ENCODE data around the gene SPCS2. TPM values are rescaled to one million over a fixed set of nuclear protein-coding genes. Genes with fewer than 3 reads are reported as not detected.
A peak's percentile ranks its signal among the peaks of the same experiment; 100 is the strongest.
"Not testable (repeated sequence)": the region's sequence is repeated elsewhere in the genome, so short reads cannot be mapped to it uniquely, and the experiment has no call there.

The SPCS2 gene
- total RNA-seq, 4 donors from 2014 or later: 14.0 to 28.5 (median 18.3) TPM

DNA sequence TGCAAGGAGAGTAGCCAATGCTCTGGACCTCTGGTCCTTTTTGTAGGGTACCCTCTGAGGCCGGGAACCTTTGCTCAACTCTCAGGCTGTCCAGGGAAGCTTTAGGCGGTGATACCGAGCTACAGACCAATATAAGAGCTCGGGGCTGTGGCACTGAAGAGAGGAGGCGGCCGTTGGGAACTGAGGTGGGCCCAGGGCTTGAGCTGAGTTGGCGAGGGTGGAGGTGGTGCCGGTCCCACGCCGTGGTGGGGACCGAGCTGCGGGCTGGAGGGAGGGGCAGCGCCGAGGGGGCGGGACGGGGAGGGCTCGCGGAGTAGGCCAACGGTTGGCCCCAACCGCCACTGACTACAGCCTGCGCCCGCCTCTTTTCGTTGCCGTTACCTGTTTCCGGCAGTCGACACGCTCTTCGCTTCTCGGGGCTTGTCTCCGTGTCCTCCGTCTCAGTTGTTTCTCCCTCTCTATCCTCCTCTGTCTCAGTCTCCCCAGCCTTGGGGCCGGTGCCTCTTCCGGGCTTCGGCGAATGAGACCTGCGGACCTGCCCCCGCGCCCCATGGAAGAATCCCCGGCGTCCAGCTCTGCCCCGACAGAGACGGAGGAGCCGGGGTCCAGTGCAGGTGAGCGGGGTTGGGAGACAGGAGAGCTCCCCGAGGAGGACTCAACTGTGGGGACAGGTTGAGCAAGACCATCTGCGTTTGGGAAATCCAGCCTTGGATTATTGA is 39.6 kb downstream of the SPCS2 start, which contains the start of gene NEU3:
Gene NEU3 (plus strand): TSS at position 393 of the 719 bp plus-strand sequence. CDS start 128 bp downstream, at position 521.
- Histone ChIP-seq H3K4me1 (peaks cover 0 to 3% (median 0%) of the 10 kb centered on the region in 4 donors), H3K4me3 (peak within 1 kb of the TSS; percentile 58 to 75 (median 64)), H3K27ac (peak within 1 kb of the TSS; percentile 35 to 74 (median 64)), H3K36me3 (no peaks in the 10 kb centered on the region), H3K9me3 (no peaks in the 10 kb centered on the region), H3K27me3 (no peaks in the 10 kb centered on the region)
- TF ChIP-seq CTCF (IDR thresholded peaks at IDR 0.05) (no peak), POLR2A (IDR thresholded peaks at IDR 0.05) (no peak)
- DNase-seq: peak; percentile 86 to 94 (median 90)

- no peaks in the 10 kb centered on the region for H3K9me3 ChIP-seq
- DNase-seq: no peak
- peak overlapping the region; percentile 35 to 74 (median 64) for H3K27ac ChIP-seq
- TF ChIP-seq POLR2A (IDR thresholded peaks at IDR 0.05): no peak
- no peak for TF ChIP-seq CTCF (IDR thresholded peaks at IDR 0.05)
- H3K27me3 ChIP-seq: no peaks in the 10 kb centered on the region
- peaks cover 0 to 3% (median 0%) of the 10 kb centered on the region in 4 donors for H3K4me1 ChIP-seq
- peaks cover 0 to under 1% (median 0%) of the 10 kb centered on the region in 3 donors for H3K36me3 ChIP-seq
- H3K4me3 ChIP-seq: peak overlapping the region; percentile 58 to 75 (median 64)
Observed at GRCh38 chr11:74989260-74989638, 40.2 kb downstream of the SPCS2 start.

GRCh38 chr11:74990150-74990549 is 41.1 kb downstream of the SPCS2 start:
- H3K4me3 ChIP-seq: not testable (repeated sequence)

GRCh38 chr11:74990941-74991340 is 41.9 kb downstream of the SPCS2 start:
- TF ChIP-seq POLR2A (IDR thresholded peaks at IDR 0.05) (no peak), CTCF (IDR thresholded peaks at IDR 0.05) (no peak)
- Histone ChIP-seq H3K4me1 (peaks cover 0 to 3% (median 0%) of the 10 kb centered on the region in 4 donors), H3K9me3 (no peaks in the 10 kb centered on the region), H3K27ac (no peak overlapping the region), H3K36me3 (peaks cover 0 to 12% (median 0%) of the 10 kb centered on the region in 3 donors), H3K4me3 (no peak overlapping the region), H3K27me3 (no peaks in the 10 kb centered on the region)
- no peak for DNase-seq

More at GRCh38 chr11:74990150-74990549, 41.1 kb downstream of the SPCS2 start:
- not testable (repeated sequence) for H3K36me3 ChIP-seq, H3K4me1 ChIP-seq, H3K9me3 ChIP-seq, H3K27ac ChIP-seq, DNase-seq, H3K27me3 ChIP-seq

GRCh38 chr11:74992852-74993251 is 43.8 kb downstream of the SPCS2 start:
- H3K9me3 ChIP-seq: no peaks in the 10 kb centered on the region
- no peak overlapping the region for H3K27ac ChIP-seq
- no peak for TF ChIP-seq POLR2A (IDR thresholded peaks at IDR 0.05)
- no peak for TF ChIP-seq CTCF (IDR thresholded peaks at IDR 0.05)

DNA sequence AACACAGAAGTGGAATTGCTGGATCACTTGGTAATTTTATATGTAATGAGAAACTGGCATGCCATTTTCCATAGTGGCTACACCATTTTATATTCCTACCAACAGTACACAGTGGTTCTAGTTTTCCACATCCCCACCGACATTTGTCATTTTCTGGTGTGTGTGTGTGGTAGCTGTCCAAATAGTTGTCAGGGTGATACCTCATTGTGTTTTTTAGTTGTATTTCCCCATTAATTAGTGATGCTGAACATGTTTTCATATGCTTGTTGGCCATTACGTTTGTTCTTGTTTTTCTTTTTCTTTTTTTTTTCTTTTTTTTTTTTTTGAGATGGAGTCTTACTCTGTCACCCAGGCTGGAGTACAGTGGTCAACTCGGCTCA is 51.9 kb downstream of the SPCS2 start:
- DNase-seq: no peak
- no peak overlapping the region for H3K4me3 ChIP-seq
- H3K36me3 ChIP-seq: peaks cover 0 to 9% (median 0%) of the 10 kb centered on the region in 3 donors
- no peak overlapping the region for H3K27ac ChIP-seq
- no peak for TF ChIP-seq POLR2A (IDR thresholded peaks at IDR 0.05)
- no peak for TF ChIP-seq CTCF (IDR thresholded peaks at IDR 0.05)
- no peaks in the 10 kb centered on the region for H3K9me3 ChIP-seq
- no peaks in the 10 kb centered on the region for H3K27me3 ChIP-seq
- no peaks in the 10 kb centered on the region for H3K4me1 ChIP-seq

More at GRCh38 chr11:74992852-74993251, 43.8 kb downstream of the SPCS2 start:
- H3K4me1 ChIP-seq: peaks cover 0 to 3% (median 0%) of the 10 kb centered on the region in 4 donors
- H3K36me3 ChIP-seq: peaks cover 0 to 13% (median 0%) of the 10 kb centered on the region in 3 donors
- no peaks in the 10 kb centered on the region for H3K27me3 ChIP-seq
- no peak for DNase-seq
- no peak overlapping the region for H3K4me3 ChIP-seq

All from Peyer's patch (tissue), 4 donors.